Endothelial cell of umbilical vein (primary cell): ENCODE data around the gene CSNK1G2.

Experiments used
- CTCF ChIP-seq, 2 donors: IDR thresholded peaks; 1 replicate in 1 of 2; 2 replicates in 1 of 2; pipeline ENCODE4 v1.5.1; 2011; ENCODE audit warnings: low read length in 2 of 2, mild to moderate bottlenecking in 2 of 2, moderate library complexity in 2 of 2, control low read depth in 1 of 2, inconsistent platforms in 1 of 2, low read depth in 1 of 2; ENCODE audit not compliant: insufficient read depth in 1 of 2; ENCODE audit errors: extremely low read depth in 1 of 2
- EZH2 ChIP-seq: IDR thresholded peaks from 2 replicates; pipeline ENCODE4 v1.6.1; 2012; ENCODE audit warnings: borderline replicate concordance, low read depth, mild to moderate bottlenecking, moderate library complexity, low read length, inconsistent platforms; ENCODE audit not compliant: severe bottlenecking
- FOS ChIP-seq: IDR thresholded peaks from 2 replicates; pipeline ENCODE4 v1.6.1; 2011; ENCODE audit warnings: mild to moderate bottlenecking, low read length, moderate library complexity, borderline replicate concordance; ENCODE audit not compliant: insufficient read depth
- MAX ChIP-seq: IDR thresholded peaks from 2 replicates; pipeline ENCODE4 v1.6.1; 2011; ENCODE audit not compliant: insufficient read depth, insufficient read length
- MYC ChIP-seq: IDR thresholded peaks from one replicate; pipeline ENCODE4 v1.6.1; 2011; ENCODE audit warnings: mild to moderate bottlenecking, low read depth, low read length
- POLR2A ChIP-seq: IDR thresholded peaks from 2 replicates; pipeline ENCODE4 v1.6.1; 2012; ENCODE audit warnings: low read depth, mild to moderate bottlenecking, control low read depth, low read length
- POLR2AphosphoS5 ChIP-seq: IDR thresholded peaks from 2 replicates; pipeline ENCODE4 v1.6.1; 2012; ENCODE audit warnings: low read depth, mild to moderate bottlenecking, control low read depth, low read length, moderate library complexity; ENCODE audit not compliant: insufficient read depth

GRCh38 chr19:1980809-1981181 lies 39.8 kb downstream of the CSNK1G2 start:
- TF ChIP-seq CTCF (IDR thresholded peaks at IDR 0.05; ENCODE audit: extremely low read depth in 1 of 2, insufficient read depth in 1 of 2, low read depth in 1 of 2, low read length in 2 of 2) (no peak), POLR2A (no peak), EZH2 (no peak), POLR2AphosphoS5 (no peak), MAX (no peak), MYC (no peak), FOS (no peak)
